Activated CD4-positive, alpha-beta T cell treated with anti-CD3 and anti-CD28 coated beads, Interleukin-10, Interleukin-2, amounts not matched to agents 100 ng/mL and 50 ng/mL, durations not matched to agents 16 hours and 8 hours (primary cell): ENCODE results near the gene TAL2.

Experiments used
- DNase-seq: peaks from one replicate; pipeline ENCODE4 v3.0.0-alpha.2; 2020

Gene TAL2

GRCh38 chr9:105710638-105711037 lies 48.4 kb downstream of the TAL2 start:
- no peak for DNase-seq

- DNase-seq = no peak
These were observed 49.6 kb downstream of the TAL2 start for GRCh38 chr9:105711867-105712266.

GRCh38 chr9:105712297-105712696 lies 50.0 kb downstream of the TAL2 start:
- DNase-seq = no peak
